HG03571 (cell line): ENCODE measurements around the gene SKA1.

Source experiments
- ATAC-seq: cut with Tn5 transposase; IDR thresholded peaks from one replicate; pipeline ENCODE4 v1.9.1; 2021; ENCODE audit not compliant: unreplicated experiment

Gene SKA1, protein sequence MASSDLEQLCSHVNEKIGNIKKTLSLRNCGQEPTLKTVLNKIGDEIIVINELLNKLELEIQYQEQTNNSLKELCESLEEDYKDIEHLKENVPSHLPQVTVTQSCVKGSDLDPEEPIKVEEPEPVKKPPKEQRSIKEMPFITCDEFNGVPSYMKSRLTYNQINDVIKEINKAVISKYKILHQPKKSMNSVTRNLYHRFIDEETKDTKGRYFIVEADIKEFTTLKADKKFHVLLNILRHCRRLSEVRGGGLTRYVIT

DNA sequence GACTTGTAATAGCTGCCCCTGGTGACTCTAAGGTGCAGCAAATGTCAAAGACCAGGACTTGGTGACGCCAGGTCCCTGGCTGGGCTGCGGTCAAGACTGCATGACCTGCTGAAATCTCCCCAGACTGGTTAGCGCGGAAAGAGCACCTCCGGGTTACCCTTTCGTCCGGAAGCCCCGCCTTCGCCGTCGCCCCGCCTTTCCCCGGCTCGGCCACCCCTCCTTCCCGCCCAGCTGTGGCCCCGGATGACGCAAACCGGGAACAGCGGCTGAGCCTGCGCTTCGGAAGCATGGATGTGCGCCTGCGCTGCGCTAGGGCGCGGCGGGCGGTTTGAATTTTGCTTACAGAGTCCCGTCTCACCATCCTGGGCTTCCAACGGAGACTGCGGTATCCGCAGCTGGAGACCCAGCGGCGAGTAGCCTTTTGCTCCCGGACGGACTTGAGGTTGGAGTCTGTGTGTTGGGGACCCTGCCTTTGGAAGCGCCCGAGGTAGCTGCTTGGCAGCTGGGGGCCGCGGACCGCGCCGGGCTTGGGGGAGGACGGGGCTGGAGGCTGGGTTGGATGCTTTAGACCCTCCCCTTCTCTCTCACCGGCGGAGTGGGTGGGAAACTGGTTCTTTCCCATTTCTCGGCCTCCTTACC is at the start of gene SKA1:
SKA1 (plus strand) TSS at position 294 of the 639 bp plus-strand sequence. CDS start 785 bp downstream, outside the sequence.
- ATAC-seq, result peak; percentile 90

DNA sequence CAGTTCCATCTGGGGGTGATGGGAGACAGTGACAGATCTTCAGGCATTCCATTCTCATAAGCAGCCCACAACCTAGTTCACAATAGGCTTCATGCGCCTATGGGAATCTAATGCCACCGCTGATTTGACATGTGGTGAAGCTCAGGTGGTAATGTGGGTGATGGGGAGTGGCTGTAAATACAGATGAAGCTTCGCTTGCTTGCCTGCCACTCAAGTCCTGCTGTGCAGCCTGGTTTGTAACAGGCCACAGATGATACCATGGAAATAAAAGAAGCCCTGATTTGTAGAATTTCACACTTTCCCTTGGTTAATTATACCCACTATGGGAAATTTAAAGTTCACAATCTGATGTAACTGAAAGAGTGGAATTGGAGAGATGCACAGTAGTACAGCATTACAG is 46.9 kb upstream of the SKA1 start:
- ATAC-seq, result no peak

DNA sequence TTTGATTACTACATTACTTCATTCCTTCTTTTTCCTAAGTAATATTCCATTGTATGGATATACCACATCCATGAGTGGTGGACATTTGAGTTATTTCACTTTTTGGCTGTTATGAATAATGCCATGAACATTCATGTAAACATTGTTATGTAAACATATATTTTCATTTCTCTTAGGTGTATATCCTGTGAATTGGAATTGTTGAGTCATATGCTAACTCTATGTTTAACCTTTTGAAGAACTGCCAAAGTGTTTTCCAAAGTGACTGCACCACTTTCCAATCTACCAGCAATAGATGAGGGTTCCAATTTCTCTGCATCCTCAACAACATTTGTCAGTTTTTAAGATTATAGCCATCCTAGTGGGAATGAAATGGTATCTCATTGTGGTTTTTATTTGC is 44.7 kb upstream of the SKA1 start:
- ATAC-seq, result no peak

DNA sequence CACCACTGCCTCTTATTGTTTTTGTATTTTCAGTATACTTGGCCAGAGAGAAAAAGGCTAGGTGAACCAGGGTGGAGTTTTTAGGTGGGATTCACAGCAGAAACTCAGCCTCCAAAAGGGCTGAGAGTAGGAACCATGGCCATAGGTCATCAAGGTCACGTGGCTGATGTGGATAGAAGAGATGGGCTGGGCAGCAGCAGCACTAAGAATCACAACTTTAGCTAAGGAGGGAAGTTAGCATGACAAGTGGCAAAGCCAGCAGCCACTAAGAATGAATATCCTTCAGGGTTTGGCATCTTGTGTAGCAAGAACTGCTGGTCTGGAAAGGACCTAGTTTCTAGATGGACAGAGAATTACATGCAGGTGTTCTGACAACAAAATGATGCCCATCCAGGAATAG is 43.2 kb upstream of the SKA1 start:
- no peak for ATAC-seq

DNA sequence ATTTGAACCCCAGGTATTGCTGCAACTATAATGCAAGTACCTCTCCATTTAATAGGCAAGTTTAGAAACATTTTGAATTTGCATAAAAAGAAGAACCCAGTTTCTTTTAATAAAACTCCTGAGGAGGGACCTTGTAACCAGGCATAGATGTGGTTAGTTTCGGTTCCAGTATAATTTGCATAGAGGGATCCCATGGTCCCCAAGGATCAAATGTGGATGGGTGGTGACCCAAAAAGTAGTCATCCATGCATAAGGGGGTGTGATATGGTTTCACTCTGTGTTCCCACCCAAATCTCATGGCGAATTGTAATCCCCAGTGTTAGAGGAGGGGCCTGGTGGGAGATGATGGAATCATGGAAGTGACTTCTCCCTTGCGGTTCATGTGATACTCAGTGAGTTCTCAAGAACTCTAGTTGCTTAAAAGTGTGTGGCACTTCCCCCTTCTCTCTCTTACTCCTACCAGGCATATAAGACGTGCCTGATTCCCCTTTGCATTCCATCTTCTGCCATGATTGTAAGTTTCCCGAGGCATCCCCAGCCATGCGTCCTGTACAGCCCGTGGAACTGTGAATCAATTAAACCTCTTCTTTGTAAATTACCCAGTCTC is 40.2 kb upstream of the SKA1 start:
- peak; percentile 77 for ATAC-seq

DNA sequence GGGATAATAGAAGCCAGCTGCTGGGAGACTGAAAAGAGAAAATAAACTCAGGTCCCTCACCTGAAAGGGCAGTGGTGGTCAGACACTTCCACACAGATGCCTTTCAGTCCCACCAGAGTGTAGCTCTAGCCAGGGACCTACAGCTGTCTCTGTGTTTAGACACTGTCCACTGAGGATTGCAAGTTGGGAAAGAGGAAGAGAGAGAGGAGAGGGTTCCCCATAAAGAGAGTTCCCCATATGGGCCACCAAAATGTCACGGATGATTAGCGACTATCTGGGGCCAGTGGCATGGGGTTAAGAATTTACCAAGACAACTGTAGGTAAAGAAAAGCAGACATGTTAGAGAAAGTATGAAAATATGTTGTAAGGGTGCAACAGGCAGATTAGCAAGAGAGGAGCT is 36.7 kb upstream of the SKA1 start:
- ATAC-seq, result no peak

DNA sequence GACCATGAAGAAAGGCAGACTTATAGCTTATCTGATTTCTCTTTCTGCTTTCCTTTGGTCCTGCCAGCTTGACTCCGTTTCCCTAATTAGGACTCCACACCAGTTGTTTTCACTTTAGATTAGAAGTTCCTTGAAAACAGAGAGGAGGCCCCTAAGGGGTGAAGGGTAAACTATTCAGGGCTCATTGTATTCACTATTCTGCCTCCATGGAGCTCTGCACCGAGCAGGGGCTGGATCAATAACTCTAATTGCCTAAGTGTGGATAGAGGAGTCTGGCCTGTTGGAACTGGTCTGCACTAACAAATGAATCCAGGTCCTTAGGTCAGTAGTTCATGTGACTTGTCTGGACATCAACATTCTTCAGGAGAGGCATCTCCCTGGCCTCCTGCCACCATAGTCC is 36.1 kb upstream of the SKA1 start:
- no peak for ATAC-seq

DNA sequence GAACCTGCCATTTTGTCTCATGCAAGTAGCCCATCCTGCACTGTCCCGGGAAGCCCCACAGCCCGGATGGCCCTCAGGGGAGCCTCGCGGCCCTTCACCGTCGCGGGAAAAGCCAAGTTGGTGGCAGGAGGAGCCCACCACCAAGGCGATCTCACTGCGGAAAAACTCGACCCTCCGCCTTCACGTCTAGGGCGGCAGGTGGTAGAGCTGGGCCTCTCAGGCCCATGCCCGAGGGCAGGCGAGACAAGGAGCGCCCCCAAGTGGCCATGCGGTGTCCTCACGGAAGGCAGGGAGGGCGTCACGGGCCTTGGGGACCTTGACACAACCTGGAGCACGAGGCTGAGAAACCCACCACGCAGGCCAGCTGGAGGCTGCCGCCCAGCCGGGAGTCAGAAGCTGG is 34.8 kb upstream of the SKA1 start:
- no peak for ATAC-seq

DNA sequence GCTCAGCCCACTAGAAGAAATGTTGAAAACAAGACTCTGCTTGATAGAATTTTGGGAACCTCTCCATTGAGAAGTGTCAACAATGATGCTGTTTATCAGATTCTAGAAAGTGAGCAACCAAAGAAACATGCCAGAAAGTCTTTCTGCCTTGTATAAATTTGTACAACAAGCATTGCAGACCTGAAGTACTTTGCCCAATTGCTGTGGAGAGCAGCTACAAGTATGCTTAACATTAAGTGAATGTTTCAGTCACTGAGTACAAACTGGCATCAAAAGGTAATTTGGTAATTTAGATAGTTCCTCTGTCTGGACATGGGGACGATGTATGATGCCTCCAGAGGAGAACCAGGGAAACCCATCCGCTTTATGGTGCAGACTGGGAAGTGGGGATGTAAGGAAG is 33.4 kb upstream of the SKA1 start:
- ATAC-seq, result no peak

DNA sequence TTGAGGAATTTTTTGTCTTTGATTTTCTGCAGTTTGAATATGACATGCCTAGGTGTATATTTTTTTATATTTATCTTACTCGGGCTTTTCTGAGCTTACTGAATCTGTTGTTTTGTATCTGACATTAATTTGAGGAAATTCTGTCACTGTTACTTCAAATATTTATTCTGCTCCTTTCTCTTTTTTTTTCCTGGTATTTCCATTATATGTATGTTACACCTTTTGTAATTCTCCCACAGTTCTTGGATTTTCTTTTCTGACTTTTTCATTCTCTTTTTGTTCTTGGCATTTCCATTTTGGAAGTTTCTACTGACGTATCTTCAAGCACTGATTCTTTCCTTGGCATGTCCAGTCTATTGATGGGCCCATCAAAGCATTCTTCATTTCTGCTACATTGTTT is 24.1 kb upstream of the SKA1 start:
- ATAC-seq, result no peak

DNA sequence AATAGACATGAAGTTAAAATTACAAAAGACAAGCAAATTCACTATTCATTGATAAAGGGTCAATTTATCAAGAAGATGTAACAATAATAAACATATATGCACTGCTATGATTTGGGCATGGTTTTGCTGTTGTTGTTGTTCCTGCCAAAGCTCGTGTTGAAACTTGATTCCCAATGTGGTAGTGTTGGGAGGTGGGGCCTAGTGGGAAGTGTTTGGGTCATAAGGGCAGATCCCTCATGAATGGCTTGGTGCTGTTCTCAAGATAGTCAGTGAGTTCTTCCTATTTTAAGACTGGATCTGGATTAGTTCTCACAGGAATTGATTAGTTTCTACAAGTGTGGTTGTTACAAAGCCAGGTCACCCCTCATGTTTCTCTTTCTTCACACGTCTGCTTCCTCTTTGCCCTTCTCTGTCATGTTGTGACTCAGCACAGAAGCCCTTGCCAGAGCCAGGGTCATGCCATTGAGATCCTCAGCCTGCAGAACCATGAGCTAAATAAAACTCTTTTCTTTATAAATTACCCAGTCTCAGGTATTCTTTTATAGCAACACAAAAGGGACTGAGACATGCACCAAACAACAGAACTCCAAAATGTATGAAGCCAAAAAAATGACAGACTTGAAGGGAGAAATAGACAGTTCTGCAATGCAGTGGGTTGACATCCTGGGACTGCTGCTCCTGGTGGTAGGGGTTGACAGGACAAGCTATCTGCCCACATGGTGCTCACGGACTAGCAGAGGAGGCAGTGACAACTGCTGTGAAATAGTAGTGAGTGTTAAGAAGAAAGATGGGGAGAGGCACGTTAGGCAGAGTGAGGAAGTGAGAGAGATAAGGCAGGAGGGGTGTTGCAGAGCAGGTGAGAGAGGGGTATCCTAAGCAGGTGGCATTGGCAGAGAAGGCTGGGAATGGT is 18.6 kb upstream of the SKA1 start:
- ATAC-seq, result peak; percentile 69

DNA sequence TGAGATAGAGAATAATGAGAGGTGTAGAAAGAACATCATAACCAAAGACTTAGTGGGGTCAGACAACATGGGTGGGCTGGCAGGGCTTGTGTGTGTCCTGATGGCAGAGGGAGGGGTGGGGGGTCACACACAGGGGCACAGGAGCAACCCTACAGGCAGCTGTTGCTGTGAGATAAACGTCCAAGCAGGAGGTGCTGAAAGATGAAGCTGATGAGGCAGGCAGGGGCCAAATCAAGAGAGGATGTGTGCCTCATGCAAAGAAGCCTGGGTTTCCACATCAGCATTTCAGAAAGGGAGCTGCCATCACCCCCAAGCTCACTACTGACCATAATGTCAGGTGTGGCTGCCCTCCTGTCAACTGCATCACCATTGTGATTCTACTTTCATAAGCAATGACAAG is 16.0 kb upstream of the SKA1 start:
- ATAC-seq, result no peak

DNA sequence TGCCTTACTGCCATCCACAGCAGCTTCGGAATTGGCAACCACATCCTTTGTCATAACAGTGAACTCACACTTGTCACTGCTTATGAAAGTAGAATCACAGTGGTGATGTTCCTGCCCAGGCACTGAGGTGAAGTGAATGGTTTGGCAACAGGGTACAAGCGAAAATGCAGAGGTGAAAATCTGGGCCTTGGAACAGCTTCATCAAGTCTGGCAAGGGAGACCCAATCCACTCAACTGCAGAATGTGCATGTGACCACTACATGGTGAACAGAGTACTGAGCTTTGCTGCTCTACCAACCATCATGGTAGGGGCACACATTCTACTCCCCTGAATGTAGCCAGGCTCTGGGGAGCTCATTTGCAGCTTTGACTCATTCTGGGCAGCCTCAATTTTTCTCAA is 15.0 kb upstream of the SKA1 start:
- ATAC-seq, result no peak

DNA sequence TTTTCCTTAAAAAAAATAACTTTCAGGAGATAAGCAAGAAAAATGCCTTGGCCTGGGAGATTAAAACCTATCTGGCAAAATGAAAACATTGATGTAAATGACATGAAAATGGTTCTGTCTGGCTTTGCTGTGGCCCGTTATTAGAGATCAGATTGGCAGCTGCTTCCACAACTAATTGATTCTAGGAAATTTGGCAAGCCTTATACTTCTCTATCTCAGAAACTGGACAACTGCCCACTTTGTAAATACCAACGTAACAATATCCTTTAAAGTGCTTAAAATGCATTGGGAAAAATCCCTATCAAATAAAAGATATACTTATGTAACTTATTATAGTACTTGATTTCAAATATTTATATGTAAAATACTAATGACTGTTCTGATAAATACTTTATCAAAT is 14.2 kb upstream of the SKA1 start:
- ATAC-seq, result no peak

DNA sequence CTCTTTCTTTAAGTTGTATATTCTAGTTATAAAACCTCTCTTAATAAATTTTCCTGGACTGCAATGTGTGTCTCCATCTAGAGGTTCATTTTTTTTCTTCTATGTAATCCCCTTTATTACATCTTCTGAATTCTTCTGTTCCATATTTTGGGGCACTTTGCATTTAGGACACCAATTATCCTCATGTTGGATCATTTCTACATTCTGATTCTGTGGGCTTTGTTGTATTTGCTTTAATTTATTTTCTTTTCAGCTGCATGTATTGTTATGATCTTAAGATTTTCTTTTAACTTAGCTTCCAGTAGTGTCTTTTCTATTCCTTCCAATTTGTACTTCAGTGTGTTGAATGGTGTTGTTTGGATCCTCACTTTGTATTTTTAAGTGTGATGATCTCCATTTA is 5.2 kb upstream of the SKA1 start:
- ATAC-seq, result no peak

DNA sequence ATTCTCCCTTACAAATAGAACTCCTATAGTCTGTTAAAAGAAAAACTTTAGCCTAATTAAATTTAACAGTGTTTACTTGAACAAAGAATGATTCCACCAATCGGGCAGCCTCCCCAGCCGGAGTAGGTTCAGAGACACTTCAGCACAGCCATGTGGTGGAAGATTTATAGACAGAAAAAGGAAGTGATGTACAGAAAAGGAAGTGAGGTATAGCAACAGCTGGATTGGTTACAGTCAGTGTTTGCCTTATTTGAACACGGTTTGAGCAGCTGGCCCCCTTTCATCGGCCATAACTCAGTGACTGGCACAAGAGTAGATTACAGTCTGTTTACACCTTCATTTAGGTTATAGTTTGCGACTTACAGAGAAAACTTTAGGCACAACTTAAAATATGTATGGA is 2.1 kb upstream of the SKA1 start:
- no peak for ATAC-seq

DNA sequence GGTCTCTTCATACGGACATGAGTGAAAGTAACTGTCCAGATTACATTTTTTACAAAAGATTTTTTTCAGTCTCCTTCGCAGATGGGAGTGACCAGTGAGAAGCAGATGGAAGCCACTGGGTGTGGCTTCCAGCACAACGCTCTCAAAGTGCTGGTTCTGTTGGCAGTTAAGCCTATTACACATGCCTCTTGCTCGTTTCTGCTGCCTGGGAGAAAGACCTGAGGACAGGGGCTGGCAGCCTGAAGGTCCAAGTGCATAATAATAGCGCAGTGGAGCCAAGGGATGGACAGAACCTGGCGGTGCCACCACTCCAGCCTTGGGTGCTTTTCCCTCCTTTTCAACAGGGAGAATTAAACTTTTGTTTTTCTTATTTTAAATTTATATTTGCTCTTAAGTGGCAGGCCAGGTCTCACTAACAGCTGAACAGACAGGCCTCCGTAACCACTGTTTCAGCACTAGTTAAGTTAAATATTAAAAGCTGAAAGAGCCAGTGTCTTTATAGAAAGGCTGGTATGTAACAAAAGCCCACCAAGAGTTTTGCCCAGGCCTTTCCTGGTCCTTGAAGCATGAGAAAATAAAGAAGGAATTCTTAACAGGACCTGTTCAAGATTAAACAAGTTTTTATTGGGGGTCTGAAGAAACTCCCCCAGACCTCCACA is 1.2 kb upstream of the SKA1 start:
- ATAC-seq, result no peak

DNA sequence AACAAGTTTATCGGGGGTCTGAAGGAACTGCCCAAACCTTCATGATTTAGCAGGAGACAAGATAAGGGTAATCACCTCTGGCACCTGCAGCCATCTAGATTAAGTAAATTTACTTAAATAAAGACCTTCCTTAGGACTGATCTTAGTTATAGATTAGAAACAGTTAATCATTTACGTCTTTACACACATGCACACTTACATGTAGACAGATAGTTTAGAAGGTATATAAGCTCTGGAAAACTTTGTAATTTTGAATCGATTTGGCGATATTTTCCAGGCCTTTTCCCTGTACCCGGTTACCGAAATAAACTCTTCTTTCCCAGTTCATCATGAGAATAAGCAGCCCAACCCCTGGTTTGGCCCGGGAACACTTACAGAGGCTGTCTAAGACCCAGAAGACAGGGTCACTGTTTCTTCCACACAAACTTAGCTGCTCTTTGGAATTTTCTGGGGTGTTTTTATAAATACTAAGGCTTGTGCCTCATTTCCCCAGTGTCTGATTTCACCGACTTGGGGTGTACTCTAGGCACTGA is 560 bp upstream of the SKA1 start:
- no peak for ATAC-seq

DNA sequence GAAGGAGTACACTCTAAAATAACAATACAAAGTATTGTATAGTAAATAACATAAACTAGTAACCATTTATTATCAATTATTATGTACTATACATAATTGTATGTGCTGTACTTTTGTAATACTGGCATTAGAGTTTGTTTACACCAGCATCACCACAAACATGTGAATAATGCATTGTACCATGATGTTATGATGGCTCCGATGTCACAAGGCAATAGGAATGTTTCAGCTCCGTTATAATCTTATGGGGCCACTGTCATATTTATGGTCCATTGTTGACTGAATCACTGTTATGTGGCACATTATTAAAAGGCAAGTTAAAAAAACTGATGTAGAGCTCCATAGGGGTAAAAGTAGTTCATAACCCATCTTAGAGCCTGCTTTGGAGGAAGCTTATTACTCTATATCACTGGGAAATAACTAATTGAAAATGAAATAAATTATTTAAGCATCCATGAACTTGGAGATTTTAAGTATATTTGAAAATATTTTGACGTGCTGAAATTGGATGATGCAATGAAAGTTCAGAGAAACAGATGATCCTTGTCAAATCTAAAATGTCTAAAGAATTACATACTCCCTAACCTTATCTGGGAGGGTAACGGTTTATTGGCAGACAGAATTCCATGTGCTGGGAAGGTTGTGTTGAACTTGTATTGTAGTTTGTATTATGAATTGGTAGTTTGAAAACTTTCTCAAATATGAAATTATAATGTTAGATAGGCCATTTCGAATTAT is 2.4 kb downstream of the SKA1 start:
- no peak for ATAC-seq

DNA sequence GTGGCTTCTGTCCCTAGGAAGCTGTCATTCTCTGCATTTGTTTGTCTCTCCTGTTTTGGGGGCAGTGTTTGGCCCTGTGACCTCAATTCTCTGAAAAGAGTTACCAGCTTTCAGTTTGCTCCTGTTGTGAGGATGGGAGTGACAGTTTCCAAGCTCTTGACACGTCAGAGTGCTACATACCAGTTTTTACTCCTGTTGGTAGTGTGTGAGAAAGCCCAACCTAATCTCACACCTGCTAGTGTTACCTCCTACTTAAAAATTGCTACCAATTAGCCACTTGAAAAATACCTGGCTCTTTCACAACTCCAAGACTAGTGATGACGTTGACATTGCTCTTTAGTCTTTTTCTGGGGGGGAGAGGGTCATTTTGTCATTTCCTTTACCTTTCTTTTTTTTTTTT is 14.1 kb downstream of the SKA1 start:
- no peak for ATAC-seq
